ENCODE results near the gene TMEM9.
A peak's percentile ranks its signal among the peaks of the same experiment; 100 is the strongest.

TMEM9 gene

DNA sequence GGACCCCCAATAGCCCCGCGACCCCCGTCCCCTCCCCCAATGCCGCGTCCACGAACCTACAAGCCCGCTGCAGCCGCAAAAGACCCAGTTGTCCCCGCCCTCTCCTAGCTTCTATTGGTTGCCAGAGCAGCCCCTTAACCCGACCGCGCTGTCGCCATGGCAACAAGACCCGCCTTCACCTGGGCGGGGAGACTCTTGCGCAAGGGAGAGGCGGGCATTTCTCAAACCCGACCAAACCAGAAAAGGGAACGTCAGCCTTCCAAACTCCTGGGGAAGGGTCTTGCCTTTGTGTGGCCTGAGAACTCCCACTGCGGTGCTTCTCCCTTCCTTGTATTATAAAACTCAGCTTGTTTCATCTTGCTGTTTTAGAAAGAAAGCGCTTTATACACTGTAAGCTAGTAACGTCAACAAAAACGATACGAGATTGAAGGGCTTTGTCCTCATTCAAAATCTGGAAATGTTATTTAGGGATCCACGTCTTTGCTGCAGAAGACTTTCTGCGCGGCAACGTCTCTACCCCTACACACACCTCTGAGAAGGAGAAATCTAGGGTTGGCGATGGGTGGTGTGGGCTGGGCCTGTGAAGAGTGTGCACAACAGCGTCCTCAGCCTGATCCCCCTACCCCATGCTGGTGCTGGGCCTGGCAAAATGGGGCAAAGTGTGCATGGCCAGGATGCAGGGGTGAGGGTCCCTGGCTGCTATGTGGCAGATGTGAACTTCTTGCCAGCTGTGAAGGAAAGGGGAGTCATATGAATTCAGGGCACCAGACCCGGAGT is at the start of gene TMEM9:
TSS of gene TMEM9 (minus strand) at position 86 of the 777 bp plus-strand sequence. CDS start 551 bp downstream, outside the sequence.
- peak; percentile 99 for DNase-seq (ENCODE audit: low read depth, low spot score)

GRCh38 chr1:201198598-201198997 is 44.3 kb upstream of the TMEM9 start:
- no peak for DNase-seq (ENCODE audit: low read depth, low spot score)

GRCh38 chr1:201194046-201194445 is 39.8 kb upstream of the TMEM9 start:
- no peak for DNase-seq (ENCODE audit: low read depth, low spot score)

DNA sequence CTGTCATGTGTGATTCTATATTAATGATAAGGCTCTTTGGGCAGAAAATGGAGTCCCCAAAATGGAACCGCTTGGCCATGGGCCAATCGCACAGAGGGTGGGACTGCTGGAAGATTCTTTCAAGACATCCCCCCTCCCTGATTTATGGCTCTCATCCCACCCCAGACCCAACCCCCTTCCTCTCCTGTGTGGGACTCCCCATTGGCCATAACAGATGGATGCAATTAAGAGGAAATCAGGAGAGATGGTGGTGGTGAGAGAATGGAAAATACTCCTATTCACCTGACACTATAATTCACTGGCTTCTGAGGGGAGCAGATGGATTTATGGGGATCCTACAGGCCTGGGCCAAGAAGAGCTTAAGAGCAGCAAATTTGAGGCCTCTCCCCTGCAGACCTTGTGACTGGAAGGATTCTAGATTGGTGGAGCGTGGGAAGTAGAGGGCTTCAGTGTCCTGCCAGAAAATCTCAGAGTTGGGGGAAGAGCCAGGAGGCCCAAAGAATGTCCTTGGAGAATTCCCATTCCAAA is 38.1 kb upstream of the TMEM9 start:
- DNase-seq (ENCODE audit: low read depth, low spot score) = no peak

GRCh38 chr1:201191653-201192260 is 37.5 kb upstream of the TMEM9 start:
- no peak for DNase-seq (ENCODE audit: low read depth, low spot score)

DNA sequence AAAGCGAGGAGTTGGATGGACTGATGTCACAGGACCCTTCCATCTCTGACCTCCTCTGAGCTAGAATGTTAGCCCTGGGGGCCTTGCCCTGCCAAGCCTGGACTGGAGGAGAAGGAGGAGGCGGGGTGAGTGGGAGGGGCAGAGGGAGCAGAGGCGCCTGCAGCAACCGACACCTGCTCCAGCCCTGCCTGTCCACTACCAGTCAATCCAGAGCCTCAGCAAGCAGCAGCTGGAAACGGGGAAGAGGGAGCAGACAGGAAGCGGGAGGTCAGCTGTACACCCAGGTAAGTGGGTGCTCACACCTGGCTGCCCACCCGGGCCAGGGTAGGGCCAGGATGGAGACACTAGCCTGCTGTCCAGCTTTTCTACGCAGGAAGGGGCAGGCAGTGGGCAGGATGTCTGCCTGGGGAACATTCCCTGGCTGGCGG is 36.4 kb upstream of the TMEM9 start, which contains the start of gene IGFN1:
TSS of gene IGFN1 (plus strand) at position 201 of the 428 bp plus-strand sequence. CDS start 2,470 bp downstream, outside the sequence.
- DNase-seq (ENCODE audit: low read depth, low spot score) = peak; percentile 93

- DNase-seq (ENCODE audit: low read depth, low spot score) = no peak
Measured at GRCh38 chr1:201190005-201190404, 35.7 kb upstream of the TMEM9 start.

DNA sequence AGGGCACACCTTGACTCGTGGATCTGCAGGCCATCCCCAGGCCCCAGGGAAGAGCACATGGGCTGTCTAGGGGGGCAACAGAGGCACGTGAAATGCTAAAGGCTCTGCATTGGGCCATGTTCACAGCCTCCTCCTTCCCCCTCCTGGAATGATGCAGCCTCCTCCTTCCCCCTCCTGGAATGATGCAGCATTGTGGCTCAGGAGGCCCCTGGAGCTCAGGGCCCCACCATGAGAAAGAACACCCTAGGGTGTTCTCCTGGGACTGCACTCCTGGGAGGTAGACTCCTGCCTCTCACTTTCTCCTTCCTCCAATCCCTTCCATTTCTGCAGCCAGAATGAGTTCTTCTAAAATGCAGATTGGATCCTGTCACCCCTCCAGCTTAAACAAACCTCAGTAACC is 34.8 kb upstream of the TMEM9 start:
- no peak for DNase-seq (ENCODE audit: low read depth, low spot score)

GRCh38 chr1:201186192-201186591 is 31.9 kb upstream of the TMEM9 start:
- no peak for DNase-seq (ENCODE audit: low read depth, low spot score)

GRCh38 chr1:201185527-201186128 is 31.4 kb upstream of the TMEM9 start:
- DNase-seq (ENCODE audit: low read depth, low spot score) = no peak

DNA sequence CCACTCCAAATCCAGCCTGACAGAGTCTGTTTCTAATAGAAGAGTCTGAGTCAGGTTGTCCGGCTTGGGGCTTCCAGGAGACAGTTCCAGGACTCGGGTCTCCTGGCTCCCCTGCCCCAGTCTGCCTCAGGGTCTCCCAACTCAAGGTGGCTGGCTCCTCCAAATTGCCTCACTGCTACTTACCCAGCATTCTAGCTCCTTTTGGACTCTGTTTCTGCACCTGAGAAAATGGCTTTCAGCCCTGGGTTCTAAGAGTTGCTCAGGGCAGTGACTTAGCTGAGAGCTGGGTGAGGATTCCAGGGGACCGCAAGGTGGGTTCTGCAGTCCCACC is 30.8 kb upstream of the TMEM9 start:
- no peak for DNase-seq (ENCODE audit: low read depth, low spot score)

GRCh38 chr1:201184307-201185122 is 30.2 kb upstream of the TMEM9 start:
- DNase-seq (ENCODE audit: low read depth, low spot score) = peak; percentile 81

DNA sequence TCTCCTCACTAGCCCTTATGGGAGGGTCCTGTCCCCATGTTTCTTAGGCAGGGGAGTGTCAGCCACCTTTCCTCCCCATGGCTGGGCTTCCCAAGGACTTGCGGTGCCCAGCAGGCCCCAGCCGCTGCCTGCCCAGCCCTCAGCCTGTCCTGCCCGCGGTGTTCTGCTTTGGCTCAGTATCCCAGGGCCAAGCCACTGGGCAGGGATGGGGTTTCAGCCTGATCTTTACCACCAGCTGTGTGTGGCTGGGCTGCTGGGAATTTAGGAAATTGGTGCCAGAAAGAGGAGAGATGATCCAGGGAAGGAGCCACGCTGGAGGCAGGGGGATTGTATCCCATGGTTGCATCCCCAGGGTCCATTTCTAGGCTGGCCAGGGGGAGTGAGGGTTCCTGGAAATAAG is 29.5 kb upstream of the TMEM9 start:
- DNase-seq (ENCODE audit: low read depth, low spot score) = no peak

- DNase-seq (ENCODE audit: low read depth, low spot score) = no peak
Measured at GRCh38 chr1:201183209-201183608, 28.9 kb upstream of the TMEM9 start.

DNA sequence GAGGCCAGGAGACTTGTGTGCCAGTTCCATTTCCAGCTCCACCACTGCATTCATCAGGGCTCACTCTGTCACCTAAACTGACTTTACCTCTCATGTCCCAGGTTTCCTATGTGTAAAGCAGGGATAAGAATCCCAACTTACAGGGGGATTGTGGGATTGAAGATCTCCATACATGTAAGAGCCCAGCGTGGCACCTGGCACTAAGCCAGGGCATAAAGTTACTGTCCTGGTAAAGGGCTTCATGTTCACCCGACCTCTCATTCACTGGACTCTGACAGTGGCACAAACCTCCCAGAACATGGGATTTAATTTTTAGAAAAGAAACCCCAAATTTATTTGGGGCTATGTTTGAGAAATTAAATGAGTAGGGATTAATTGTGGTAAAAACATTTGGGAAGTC is 27.5 kb upstream of the TMEM9 start:
- DNase-seq (ENCODE audit: low read depth, low spot score) = no peak

GRCh38 chr1:201181323-201181722 is 27.0 kb upstream of the TMEM9 start:
- no peak for DNase-seq (ENCODE audit: low read depth, low spot score)

DNA sequence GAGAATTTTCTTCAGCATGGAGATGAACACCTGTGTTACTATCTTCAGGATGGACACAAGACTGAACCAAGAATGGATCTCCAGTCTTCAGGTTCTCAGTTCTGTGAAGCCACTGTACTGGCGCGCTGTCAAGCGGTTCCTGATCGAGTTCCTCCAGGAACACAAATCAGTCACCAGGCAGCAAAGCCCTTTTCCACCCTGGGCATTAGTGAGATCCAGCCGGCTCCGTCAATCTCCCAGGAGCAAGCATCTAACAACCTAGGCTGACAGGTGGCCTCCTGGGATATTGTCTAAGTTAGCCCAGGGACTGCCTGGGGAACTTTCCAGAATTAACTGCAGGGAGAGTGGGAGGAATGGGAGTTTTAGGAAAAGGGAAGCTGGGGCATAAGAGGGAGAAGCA is 26.6 kb upstream of the TMEM9 start:
- DNase-seq (ENCODE audit: low read depth, low spot score) = no peak

DNA sequence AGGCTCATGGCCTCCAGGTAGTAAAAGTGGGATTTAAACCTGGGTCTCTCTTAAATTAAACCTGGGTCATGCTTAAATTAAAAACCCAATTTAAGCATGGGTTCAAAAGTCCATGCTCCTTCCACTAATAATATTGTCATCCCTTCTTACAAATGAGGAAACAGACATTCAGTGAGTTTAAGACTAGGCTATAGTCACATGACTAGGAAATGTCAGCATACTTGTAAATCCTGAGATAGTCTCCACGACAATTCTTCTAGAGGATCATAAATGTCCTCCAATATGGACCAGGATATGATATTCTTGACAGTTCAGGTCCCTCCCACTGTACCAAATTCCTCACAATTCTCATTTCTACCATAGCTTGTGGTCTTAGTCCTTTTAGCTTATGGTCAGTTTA is 25.9 kb upstream of the TMEM9 start:
- no peak for DNase-seq (ENCODE audit: low read depth, low spot score)

DNA sequence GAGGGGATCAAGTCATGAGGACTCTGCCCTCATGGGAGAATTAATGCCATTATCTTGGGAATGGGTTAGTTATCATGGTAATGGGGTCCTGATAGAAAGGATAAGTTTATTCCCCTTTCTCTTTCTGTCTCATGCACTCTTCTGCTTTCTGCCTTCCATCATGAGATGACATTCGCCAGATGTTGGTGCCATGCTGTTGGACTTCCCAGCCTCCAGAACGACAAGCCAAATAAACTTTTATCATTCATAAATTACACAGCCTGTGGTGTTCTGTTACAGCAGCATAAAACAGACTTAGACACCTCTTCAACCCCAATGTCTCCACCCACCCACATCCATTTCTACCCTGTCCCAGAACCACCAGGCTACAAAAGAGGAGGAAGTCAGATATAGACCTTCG is 24.4 kb upstream of the TMEM9 start:
- no peak for DNase-seq (ENCODE audit: low read depth, low spot score)

- DNase-seq (ENCODE audit: low read depth, low spot score) = no peak
Measured at GRCh38 chr1:201176940-201177339, 22.7 kb upstream of the TMEM9 start.

DNA sequence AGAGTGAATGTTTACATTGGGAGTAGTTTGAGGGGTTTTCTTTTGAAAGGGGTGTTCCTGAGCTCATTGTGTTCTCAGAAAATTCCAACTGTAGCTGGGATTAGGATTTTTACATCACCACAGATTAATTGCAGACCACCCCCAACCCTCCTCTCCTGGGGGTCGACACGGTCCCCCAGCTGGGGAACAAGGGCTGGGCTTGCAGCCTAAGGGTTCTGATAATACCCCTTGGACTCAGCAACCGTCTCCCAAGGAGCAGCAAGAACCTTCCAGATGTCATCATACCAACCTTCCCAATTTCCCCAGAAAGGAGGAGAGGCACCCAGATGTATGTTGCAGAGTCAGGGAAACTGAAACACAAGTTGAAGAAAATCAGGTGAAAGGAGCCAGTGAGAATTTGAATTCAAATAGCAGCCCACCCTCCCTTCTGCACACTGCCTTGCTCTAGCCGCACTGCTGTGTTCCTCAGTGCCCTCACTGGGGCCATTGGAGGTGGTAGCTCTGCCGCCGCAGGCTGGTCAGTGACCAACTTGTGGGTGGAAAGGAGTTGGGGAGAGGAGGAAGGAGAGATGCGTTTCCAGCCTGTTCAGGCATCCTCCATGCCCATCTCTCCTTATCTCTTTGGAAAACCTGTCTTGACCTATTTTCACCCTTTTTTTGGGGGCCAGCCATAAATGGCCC is 21.7 kb upstream of the TMEM9 start:
- no peak for DNase-seq (ENCODE audit: low read depth, low spot score)
